ENCODE data around the gene OTUD7B. TPM values are rescaled to one million over a fixed set of nuclear protein-coding genes. Genes with fewer than 3 reads are reported as not detected.

OTUD7B gene
- total RNA-seq, 1 donor from 2014 or later = 48.9 TPM

- no peak for TF ChIP-seq CTCF (IDR thresholded peaks at IDR 0.05; ENCODE audit: unreplicated experiment)
Measured at GRCh38 chr1:150003801-150004200, 6.7 kb downstream of the OTUD7B start.

DNA sequence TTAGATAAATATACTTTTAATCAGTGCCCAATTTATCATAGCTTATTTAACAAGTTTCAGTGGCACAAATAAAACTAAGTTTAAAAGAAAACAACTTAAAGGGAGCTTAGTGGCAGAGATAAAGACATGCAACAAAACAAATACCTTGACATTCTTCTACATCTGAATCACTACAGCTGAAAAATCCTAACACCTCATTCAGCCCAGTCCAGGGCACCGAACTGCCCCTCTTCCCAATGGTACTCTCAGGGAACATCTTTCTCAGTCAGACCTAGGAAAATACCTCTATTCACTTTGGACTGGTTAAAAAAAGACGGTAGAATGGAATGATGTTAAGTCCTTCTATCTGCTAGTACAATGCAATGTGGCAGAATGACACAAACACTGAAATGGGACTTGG lies 8.3 kb downstream of the OTUD7B start:
- no peaks in the 10 kb centered on the region for H3K27me3 Mint-ChIP-seq (ENCODE audit: low read depth)
- H3K9me3 Mint-ChIP-seq = no peaks in the 10 kb centered on the region

More at GRCh38 chr1:150003801-150004200, 6.7 kb downstream of the OTUD7B start:
- H3K27me3 Mint-ChIP-seq (ENCODE audit: low read depth) = no peaks in the 10 kb centered on the region
- peak overlapping the region; percentile 32 for H3K27ac Mint-ChIP-seq
- H3K4me1 Mint-ChIP-seq = peaks cover 61% of the 10 kb centered on the region
- peaks cover 27% of the 10 kb centered on the region for H3K36me3 Mint-ChIP-seq
- DNase-seq (ENCODE audit: low spot score in 2 of 2, unreplicated experiment in 2 of 2) = no peak
- no peak overlapping the region for H3K4me3 Mint-ChIP-seq
- no peaks in the 10 kb centered on the region for H3K9me3 Mint-ChIP-seq

DNA sequence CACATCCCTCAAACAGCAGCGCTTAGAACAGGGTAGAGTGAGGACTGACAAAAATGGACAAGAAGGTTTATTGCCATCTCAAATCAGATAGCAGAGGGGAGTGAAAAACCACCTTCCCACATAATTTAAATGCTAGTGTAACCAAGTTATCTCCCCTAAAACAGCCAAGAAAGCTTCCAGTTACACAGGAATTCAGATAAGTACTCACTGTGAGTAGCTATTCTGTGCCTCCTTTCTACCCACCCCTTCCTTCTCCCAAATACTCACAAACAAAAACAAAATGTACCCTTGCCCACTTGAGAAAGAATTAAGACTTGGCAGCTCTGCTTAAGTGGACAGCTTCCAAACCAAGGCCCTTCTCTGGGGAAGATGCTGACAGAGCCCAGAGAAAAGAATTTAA lies 9.1 kb downstream of the OTUD7B start:
- H3K4me1 Mint-ChIP-seq = peaks cover 60% of the 10 kb centered on the region
- no peak for DNase-seq (ENCODE audit: low spot score in 2 of 2, unreplicated experiment in 2 of 2)
- peaks cover 27% of the 10 kb centered on the region for H3K36me3 Mint-ChIP-seq
- TF ChIP-seq CTCF (IDR thresholded peaks at IDR 0.05; ENCODE audit: unreplicated experiment) = no peak
- H3K4me3 Mint-ChIP-seq = no peak overlapping the region
- peak overlapping the region; percentile 92 for H3K27ac Mint-ChIP-seq
- no peaks in the 10 kb centered on the region for H3K9me3 Mint-ChIP-seq
- H3K27me3 Mint-ChIP-seq (ENCODE audit: low read depth) = no peaks in the 10 kb centered on the region

More for the DNA sequence above, 8.3 kb downstream of the OTUD7B start:
- TF ChIP-seq CTCF (IDR thresholded peaks at IDR 0.05; ENCODE audit: unreplicated experiment) = no peak
- peaks cover 59% of the 10 kb centered on the region for H3K4me1 Mint-ChIP-seq
- H3K4me3 Mint-ChIP-seq = no peak overlapping the region
- H3K27ac Mint-ChIP-seq = peak overlapping the region; percentile 60
- DNase-seq (ENCODE audit: low spot score in 2 of 2, unreplicated experiment in 2 of 2) = no peak
- H3K36me3 Mint-ChIP-seq = peaks cover 27% of the 10 kb centered on the region

- no peak overlapping the region for H3K4me3 Mint-ChIP-seq
- H3K4me1 Mint-ChIP-seq = peaks cover 64% of the 10 kb centered on the region
- H3K36me3 Mint-ChIP-seq = peaks cover 19% of the 10 kb centered on the region
- no peak for DNase-seq (ENCODE audit: low spot score in 2 of 2, unreplicated experiment in 2 of 2)
- TF ChIP-seq CTCF (IDR thresholded peaks at IDR 0.05; ENCODE audit: unreplicated experiment) = no peak
- no peaks in the 10 kb centered on the region for H3K27me3 Mint-ChIP-seq (ENCODE audit: low read depth)
- H3K27ac Mint-ChIP-seq = peak overlapping the region; percentile 88
- no peaks in the 10 kb centered on the region for H3K9me3 Mint-ChIP-seq
Measured at GRCh38 chr1:149997585-149998262, 12.8 kb downstream of the OTUD7B start.

- no peaks in the 10 kb centered on the region for H3K27me3 Mint-ChIP-seq (ENCODE audit: low read depth)
- H3K4me3 Mint-ChIP-seq = no peak overlapping the region
- DNase-seq (ENCODE audit: low spot score in 2 of 2, unreplicated experiment in 2 of 2) = no peak
- H3K4me1 Mint-ChIP-seq = peaks cover 50% of the 10 kb centered on the region
- no peaks in the 10 kb centered on the region for H3K9me3 Mint-ChIP-seq
- peak overlapping the region; percentile 91 for H3K27ac Mint-ChIP-seq
- H3K36me3 Mint-ChIP-seq = peaks cover 15% of the 10 kb centered on the region
- no peak for TF ChIP-seq CTCF (IDR thresholded peaks at IDR 0.05; ENCODE audit: unreplicated experiment)
Measured at GRCh38 chr1:149995927-149996326, 14.6 kb downstream of the OTUD7B start.

All from mesothelial cell of epicardium (in vitro differentiated cells).